ENCODE measurements around the gene KCNK2.

DNA sequence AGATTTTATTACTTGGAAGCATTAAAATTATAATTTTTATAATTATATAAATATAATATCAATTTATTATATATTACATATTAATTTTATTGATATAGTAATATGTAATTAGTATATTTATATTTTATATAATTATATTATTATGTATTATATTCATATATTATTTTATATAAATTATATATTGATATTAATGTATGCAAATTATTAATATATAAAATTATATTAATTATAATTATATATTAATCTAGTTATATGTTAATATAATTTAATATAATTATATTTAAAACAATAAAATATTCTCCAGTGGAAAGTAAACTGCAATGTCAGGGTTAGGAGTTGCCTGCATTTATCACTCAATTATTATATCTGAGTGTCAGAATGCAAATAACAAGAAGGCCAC lies 48.8 kb downstream of the KCNK2 start:
- TF ChIP-seq, protein P1, sequence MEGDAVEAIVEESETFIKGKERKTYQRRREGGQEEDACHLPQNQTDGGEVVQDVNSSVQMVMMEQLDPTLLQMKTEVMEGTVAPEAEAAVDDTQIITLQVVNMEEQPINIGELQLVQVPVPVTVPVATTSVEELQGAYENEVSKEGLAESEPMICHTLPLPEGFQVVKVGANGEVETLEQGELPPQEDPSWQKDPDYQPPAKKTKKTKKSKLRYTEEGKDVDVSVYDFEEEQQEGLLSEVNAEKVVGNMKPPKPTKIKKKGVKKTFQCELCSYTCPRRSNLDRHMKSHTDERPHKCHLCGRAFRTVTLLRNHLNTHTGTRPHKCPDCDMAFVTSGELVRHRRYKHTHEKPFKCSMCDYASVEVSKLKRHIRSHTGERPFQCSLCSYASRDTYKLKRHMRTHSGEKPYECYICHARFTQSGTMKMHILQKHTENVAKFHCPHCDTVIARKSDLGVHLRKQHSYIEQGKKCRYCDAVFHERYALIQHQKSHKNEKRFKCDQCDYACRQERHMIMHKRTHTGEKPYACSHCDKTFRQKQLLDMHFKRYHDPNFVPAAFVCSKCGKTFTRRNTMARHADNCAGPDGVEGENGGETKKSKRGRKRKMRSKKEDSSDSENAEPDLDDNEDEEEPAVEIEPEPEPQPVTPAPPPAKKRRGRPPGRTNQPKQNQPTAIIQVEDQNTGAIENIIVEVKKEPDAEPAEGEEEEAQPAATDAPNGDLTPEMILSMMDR (IDR thresholded peaks at IDR 0.05), result no peak
- TF ChIP-seq POLR2A (IDR thresholded peaks at IDR 0.05) (no peak), EP300 (IDR thresholded peaks at IDR 0.05; ENCODE audit: low read depth) (no peak)
